Measurements from ENCODE around the gene SLC9A5. TPM values are rescaled to one million over a fixed set of nuclear protein-coding genes. Genes with fewer than 3 reads are reported as not detected.

Gene SLC9A5
- total RNA-seq, 1 donor from 2014 or later: 1.4 TPM

DNA sequence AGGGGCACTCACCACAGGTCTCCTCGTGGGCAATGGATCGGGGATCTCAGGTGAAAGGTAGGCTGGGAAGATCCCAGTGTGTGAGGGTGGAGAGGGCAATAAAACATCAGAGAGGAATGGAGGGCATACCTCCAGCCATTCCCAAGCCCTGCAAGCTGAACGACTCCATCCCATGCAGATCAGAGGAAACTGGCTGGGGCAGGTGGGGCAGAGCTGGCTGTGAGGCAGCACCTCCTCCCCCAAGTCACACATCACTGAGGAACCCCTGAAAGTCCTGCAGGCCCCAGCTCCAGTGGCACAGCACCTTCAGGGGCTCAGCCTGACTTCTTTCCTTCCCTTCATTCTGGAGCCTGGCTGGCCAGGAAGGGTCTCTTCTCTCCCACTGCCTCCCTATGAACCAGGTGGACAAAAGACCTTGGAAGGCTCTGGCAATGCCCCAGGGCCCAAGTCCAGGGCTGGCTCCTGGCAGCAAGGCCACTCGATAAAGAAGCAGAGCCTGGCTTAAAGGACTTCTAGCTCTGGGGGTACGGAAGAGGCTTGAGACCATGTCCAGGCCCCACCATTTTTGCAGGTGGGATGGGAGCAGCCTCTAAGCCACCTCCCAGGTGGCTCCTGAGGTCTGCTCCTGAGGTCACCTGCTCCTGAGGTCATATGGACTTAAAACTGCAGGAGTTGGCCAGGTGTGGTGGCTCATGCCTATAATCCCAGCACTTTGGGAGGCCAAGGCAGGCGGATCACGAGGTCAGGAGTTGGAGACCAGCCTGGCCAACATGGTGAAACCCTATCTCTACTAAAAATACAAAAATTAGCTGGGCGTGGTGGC, 35.4 kb upstream of the SLC9A5 start:
- no peaks in the 10 kb centered on the region for H3K4me1 Mint-ChIP-seq (ENCODE audit: low read depth, unreplicated experiment)
- peaks cover 16% of the 10 kb centered on the region for H3K27me3 Mint-ChIP-seq (ENCODE audit: unreplicated experiment)
- peaks cover 11% of the 10 kb centered on the region for H3K9me3 Mint-ChIP-seq (ENCODE audit: unreplicated experiment)
- DNase-seq: no peak
- no peak overlapping the region for H3K4me3 Mint-ChIP-seq (ENCODE audit: unreplicated experiment)
- TF ChIP-seq, protein P1, sequence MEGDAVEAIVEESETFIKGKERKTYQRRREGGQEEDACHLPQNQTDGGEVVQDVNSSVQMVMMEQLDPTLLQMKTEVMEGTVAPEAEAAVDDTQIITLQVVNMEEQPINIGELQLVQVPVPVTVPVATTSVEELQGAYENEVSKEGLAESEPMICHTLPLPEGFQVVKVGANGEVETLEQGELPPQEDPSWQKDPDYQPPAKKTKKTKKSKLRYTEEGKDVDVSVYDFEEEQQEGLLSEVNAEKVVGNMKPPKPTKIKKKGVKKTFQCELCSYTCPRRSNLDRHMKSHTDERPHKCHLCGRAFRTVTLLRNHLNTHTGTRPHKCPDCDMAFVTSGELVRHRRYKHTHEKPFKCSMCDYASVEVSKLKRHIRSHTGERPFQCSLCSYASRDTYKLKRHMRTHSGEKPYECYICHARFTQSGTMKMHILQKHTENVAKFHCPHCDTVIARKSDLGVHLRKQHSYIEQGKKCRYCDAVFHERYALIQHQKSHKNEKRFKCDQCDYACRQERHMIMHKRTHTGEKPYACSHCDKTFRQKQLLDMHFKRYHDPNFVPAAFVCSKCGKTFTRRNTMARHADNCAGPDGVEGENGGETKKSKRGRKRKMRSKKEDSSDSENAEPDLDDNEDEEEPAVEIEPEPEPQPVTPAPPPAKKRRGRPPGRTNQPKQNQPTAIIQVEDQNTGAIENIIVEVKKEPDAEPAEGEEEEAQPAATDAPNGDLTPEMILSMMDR (IDR thresholded peaks at IDR 0.05; ENCODE audit: partially characterized antibody, unreplicated experiment): no peak
- H3K27ac Mint-ChIP-seq (ENCODE audit: unreplicated experiment): no peak overlapping the region
- H3K36me3 Mint-ChIP-seq (ENCODE audit: unreplicated experiment): peaks cover 10% of the 10 kb centered on the region

DNA sequence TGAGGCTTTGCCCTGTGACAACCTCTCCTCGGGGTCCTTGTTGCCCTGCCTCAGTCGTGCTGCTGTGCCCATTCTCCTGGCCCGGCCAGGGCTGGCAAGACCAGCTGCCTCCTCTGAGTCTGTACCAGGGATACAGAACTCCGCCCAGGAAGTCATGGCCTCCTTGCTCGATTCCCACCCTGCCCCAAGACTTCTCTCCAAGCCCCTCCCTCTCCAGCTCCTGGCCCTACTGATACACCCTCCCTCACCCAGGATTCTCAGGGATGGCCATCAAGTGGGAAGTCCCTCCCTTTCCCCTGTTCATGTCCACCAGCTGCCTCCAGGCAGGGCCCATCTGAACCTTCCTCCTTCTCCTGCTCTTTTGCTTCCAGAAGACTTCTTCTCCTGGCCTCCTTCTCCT, 33.1 kb upstream of the SLC9A5 start:
- no peak for DNase-seq
- Mint-ChIP-seq H3K4me1 (ENCODE audit: low read depth, unreplicated experiment) (no peaks in the 10 kb centered on the region), H3K27me3 (ENCODE audit: unreplicated experiment) (peaks cover 14% of the 10 kb centered on the region), H3K4me3 (ENCODE audit: unreplicated experiment) (no peak overlapping the region), H3K36me3 (ENCODE audit: unreplicated experiment) (peaks cover 10% of the 10 kb centered on the region), H3K9me3 (ENCODE audit: unreplicated experiment) (peaks cover 11% of the 10 kb centered on the region), H3K27ac (ENCODE audit: unreplicated experiment) (no peak overlapping the region)
- TF ChIP-seq, protein P1 (IDR thresholded peaks at IDR 0.05; ENCODE audit: partially characterized antibody, unreplicated experiment): no peak

DNA sequence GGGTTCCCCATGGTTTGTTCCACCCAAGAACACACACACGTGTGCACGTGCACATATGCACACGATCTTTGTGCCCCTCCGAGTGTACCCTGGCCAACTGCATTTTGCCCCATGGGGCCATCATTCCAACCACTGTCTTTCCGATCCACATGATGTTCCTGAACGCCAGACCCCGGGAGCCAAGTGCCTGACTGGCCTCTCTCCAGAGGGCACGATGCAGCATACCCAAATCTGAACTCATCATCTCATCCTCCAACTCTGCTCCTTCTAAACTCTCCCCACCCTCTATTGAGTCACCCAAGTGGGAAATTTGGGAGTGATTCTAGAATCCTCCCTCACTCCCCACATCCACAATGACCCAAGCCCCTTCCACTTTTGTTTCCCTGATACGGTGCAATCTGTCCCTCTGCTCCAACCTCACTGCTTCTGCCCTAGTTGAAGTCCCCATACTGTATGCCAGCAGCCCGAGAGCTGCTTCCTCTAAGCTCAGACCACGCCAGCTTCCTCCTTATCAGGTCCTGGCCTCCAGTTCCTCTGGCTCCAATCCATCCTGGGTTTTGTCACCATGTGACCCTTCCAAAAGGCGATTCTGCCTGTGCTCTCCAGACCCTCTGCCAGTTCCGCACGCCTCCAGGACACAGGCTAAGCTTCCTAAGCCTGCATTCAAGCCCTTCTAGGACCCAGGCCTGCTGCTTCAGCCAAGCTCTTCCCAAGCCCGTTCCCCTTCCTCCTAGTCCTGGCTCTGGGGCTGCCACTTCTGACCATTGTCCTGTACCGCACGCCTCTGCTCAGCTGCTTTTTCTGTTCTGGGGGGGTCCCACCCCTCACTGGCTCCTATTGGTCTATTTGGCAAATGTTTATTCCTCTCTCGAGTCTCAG, 31.9 kb upstream of the SLC9A5 start:
- H3K36me3 Mint-ChIP-seq (ENCODE audit: unreplicated experiment): peaks cover 10% of the 10 kb centered on the region
- peaks cover 14% of the 10 kb centered on the region for H3K27me3 Mint-ChIP-seq (ENCODE audit: unreplicated experiment)
- no peaks in the 10 kb centered on the region for H3K4me1 Mint-ChIP-seq (ENCODE audit: low read depth, unreplicated experiment)
- H3K9me3 Mint-ChIP-seq (ENCODE audit: unreplicated experiment): peaks cover 13% of the 10 kb centered on the region
- DNase-seq: no peak
- H3K27ac Mint-ChIP-seq (ENCODE audit: unreplicated experiment): no peak overlapping the region
- TF ChIP-seq, protein P1 (IDR thresholded peaks at IDR 0.05; ENCODE audit: partially characterized antibody, unreplicated experiment): no peak
- no peak overlapping the region for H3K4me3 Mint-ChIP-seq (ENCODE audit: unreplicated experiment)

DNA sequence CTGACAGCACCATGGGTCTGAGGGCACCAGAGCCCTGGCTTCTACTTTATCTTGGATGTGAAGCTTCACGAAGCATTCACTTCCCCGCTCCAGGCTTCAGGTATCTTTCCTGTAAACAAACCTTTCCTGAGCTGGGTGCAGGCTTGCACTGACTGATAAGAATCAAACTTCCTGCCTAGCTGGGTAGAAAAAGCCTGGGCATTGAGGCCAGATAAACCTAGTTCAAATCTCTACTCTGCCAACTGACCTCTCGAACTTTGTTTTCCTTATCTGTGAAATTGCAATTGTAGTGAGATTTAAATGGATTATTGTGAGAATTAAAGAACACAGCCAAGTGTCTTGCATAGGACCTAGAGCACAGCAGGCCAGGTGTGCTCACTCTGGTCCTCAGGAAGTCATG, 24.8 kb upstream of the SLC9A5 start:
- Mint-ChIP-seq H3K27me3 (ENCODE audit: unreplicated experiment) (peaks cover 12% of the 10 kb centered on the region), H3K9me3 (ENCODE audit: unreplicated experiment) (peaks cover 5% of the 10 kb centered on the region), H3K36me3 (ENCODE audit: unreplicated experiment) (no peaks in the 10 kb centered on the region), H3K27ac (ENCODE audit: unreplicated experiment) (no peak overlapping the region), H3K4me3 (ENCODE audit: unreplicated experiment) (no peak overlapping the region), H3K4me1 (ENCODE audit: low read depth, unreplicated experiment) (peaks cover 14% of the 10 kb centered on the region)
- TF ChIP-seq, protein P1 (IDR thresholded peaks at IDR 0.05; ENCODE audit: partially characterized antibody, unreplicated experiment): no peak
- no peak for DNase-seq
